Measurements from ENCODE around the gene PCDHGA1.

DNA sequence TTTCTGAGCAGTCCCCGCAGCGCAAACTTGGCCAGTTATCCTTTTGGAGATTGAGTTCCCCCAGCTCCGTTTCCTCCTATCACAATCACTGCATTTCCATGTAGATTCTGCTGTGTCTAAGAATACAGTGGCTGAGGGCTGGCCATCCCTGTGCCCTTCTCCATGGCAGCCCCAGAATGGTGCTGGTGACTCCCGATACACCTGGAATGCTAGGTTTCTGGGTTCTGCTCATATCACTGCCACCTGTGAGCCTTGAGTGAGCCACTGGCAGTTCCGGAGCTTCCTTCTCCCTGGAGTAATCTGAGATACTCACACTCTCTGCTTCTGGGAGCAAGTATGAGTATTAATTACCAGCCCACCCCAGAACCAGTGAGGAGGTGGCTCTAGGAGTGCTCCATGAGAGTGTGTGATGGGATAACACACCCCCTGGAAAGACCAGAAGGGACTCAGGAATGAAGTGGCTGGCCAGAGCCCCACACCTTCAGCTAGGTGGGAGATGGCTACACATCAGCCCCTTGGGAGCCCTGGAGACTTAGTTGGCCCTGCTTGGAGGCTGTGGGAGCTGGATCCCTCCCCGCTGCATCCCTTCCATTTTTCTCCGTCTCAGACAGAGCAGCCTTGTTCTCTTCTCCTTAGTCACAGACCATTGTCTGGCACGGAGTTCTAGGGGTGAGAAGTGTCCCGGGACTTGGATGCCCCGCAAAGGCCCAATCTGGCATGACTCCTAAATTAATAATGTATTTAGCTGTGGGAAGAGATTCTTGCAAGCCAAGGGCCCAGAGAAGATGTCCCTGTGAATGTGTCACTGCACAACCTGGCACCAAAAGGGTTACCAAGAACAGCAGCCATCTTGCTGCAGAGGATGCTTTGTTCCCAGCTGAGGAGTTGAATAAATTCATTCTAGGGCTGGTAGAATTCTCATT, 163.4 kb downstream of the PCDHGA1 start:
- TF ChIP-seq, protein P1, sequence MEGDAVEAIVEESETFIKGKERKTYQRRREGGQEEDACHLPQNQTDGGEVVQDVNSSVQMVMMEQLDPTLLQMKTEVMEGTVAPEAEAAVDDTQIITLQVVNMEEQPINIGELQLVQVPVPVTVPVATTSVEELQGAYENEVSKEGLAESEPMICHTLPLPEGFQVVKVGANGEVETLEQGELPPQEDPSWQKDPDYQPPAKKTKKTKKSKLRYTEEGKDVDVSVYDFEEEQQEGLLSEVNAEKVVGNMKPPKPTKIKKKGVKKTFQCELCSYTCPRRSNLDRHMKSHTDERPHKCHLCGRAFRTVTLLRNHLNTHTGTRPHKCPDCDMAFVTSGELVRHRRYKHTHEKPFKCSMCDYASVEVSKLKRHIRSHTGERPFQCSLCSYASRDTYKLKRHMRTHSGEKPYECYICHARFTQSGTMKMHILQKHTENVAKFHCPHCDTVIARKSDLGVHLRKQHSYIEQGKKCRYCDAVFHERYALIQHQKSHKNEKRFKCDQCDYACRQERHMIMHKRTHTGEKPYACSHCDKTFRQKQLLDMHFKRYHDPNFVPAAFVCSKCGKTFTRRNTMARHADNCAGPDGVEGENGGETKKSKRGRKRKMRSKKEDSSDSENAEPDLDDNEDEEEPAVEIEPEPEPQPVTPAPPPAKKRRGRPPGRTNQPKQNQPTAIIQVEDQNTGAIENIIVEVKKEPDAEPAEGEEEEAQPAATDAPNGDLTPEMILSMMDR (IDR thresholded peaks at IDR 0.05), result no peak
- TF ChIP-seq ZFX (IDR thresholded peaks at IDR 0.05; ENCODE audit: borderline replicate concordance), result no peak

Measured in 22Rv1 (cell line).